SK-N-MC (cell line): ENCODE measurements around the gene ARRB1.

Experiments used
- EZH2 ChIP-seq: fragments of 200-600 bp; sonication (generic); IDR thresholded peaks from one replicate; pipeline ENCODE4 v1.6.1; 2017; ENCODE audit warnings: antibody characterized with exemption
- FOXP2 ChIP-seq: optimal IDR thresholded peaks from 2 replicates; pipeline ENCODE3; 2011; ENCODE audit warnings: mild to moderate bottlenecking, moderate library complexity; ENCODE audit not compliant: insufficient read depth; ENCODE audit errors: extremely low read length, control extremely low read depth
- POLR2AphosphoS5 ChIP-seq: IDR thresholded peaks from 2 replicates; pipeline ENCODE4 v1.6.1; 2012; ENCODE audit warnings: mild to moderate bottlenecking, low read depth, low read length, borderline replicate concordance

GRCh38 chr11:75344186-75344585 is 7.3 kb downstream of the ARRB1 start:
- TF ChIP-seq POLR2AphosphoS5 = no peak
- TF ChIP-seq EZH2 = no peak
- no peak for TF ChIP-seq FOXP2
